Astrocyte (in vitro differentiated cells and primary cell): ENCODE results near the gene CEACAM16.

Experiments used
- CTCF ChIP-seq: IDR thresholded peaks from 2 replicates; pipeline ENCODE4 v1.5.1; 2011; ENCODE audit warnings: low read depth, mild to moderate bottlenecking, inconsistent platforms, low read length, moderate library complexity; ENCODE audit not compliant: insufficient read depth
- EZH2 ChIP-seq: IDR thresholded peaks from 2 replicates; pipeline ENCODE4 v1.6.1; 2012; ENCODE audit warnings: mild to moderate bottlenecking, low read length, inconsistent platforms; ENCODE audit not compliant: insufficient read depth

- no peak for TF ChIP-seq EZH2
- TF ChIP-seq CTCF = no peak
These were observed 47.6 kb downstream of the CEACAM16 start for GRCh38 chr19:44746616-44746945.
